K562 (cell line): Measurements from ENCODE around the gene ARHGAP42. TPM values are rescaled to one million over a fixed set of nuclear protein-coding genes. Genes with fewer than 3 reads are reported as not detected.

Experiments
- PTBP1 ChIP-seq: fragments of 200-400 bp; formaldehyde crosslinking; IDR thresholded peaks from 2 replicates; pipeline ENCODE4 v1.6.1; 2017; ENCODE audit warnings: low read depth, low read length
- ZNF224 ChIP-seq: sonication (generic); formaldehyde crosslinking; IDR thresholded peaks from 2 replicates; pipeline ENCODE4 v1.8.0; 2022; ENCODE audit warnings: mild to moderate bottlenecking, missing genetic modification reagents
- ZNF347 ChIP-seq: fragments of 450-650 bp; formaldehyde crosslinking; IDR thresholded peaks from 2 replicates; pipeline ENCODE4 v1.4.0; 2020; ENCODE audit warnings: low read depth, mild to moderate bottlenecking, moderate library complexity
- polyA plus RNA-seq, 8 experiments: library from polyadenylated mRNA; depleted of rRNA in 4 of 8; stranded (reverse) in 5 of 8; unstranded in 3 of 8; fragments of >200 nt; fragmentation: Nextera tagmentation in 2 of 8; fragmentation: Illumina TruSeq in 1 of 8; extraction: Ambion mirVana in 2 of 8; extraction: Trizol in 1 of 8; gene quantifications; 2 replicates each; pipeline versions ENCODE4 v1.2.1 to v1.2.3, GENCODE V29; 2011 to 2014; ENCODE audit warnings: inconsistent platforms in 1 of 8, missing spikeins in 1 of 8
- total RNA-seq, 7 experiments: library from RNA; depleted of rRNA in 6 of 7; stranded (reverse); fragments of >200 nt in 6 of 7; fragmentation: Illumina TruSeq in 2 of 7; extraction: Trizol in 2 of 7; gene quantifications; 2 replicates each; pipeline versions ENCODE4 v1.2.1 to v1.2.3, GENCODE V29; 2011 to 2021; ENCODE audit warnings: low replicate concordance in 1 of 7
- TF ChIP-seq, protein P1 (sequence below): fragments of 250-450 bp; sonication (Bioruptor Pico); IDR thresholded peaks from 2 replicates; pipeline ENCODE4 v1.4.0; 2020
- TF ChIP-seq, protein P2 (sequence below), 2 experiments: fragments of 450-650 bp; IDR thresholded peaks; 2 replicates each; pipeline ENCODE4 v1.6.1; 2016; ENCODE audit warnings: mild to moderate bottlenecking in 2 of 2, borderline replicate concordance in 1 of 2, low read depth in 1 of 2, moderate library complexity in 1 of 2

Gene ARHGAP42
- total and polyA plus RNA-seq, 9 of the 15 experiments (the other 6 are each of a cell fraction or from before 2014, with no cell fraction given) = 0.95 to 6.1 (median 2.4) TPM

DNA sequence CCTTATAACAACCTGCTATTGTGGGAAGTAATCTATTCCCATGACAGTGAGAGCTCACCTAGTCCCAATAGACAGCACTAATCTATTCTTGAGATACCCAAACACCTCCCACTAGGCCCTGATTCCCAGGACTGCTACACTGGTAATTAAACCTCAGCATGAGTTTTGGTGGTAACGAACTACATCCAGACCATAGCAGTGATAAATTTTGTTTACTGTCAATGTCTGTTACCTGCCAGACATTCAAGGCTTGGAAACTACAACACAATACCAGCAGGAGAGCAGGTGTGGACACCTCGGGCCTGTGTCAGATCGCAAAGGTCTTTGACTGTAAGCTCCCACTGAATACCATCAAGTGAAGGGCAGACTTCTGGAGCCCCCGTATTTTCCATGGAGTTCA is 187.1 kb downstream of the ARHGAP42 start (continued):
- TF ChIP-seq, protein P1, sequence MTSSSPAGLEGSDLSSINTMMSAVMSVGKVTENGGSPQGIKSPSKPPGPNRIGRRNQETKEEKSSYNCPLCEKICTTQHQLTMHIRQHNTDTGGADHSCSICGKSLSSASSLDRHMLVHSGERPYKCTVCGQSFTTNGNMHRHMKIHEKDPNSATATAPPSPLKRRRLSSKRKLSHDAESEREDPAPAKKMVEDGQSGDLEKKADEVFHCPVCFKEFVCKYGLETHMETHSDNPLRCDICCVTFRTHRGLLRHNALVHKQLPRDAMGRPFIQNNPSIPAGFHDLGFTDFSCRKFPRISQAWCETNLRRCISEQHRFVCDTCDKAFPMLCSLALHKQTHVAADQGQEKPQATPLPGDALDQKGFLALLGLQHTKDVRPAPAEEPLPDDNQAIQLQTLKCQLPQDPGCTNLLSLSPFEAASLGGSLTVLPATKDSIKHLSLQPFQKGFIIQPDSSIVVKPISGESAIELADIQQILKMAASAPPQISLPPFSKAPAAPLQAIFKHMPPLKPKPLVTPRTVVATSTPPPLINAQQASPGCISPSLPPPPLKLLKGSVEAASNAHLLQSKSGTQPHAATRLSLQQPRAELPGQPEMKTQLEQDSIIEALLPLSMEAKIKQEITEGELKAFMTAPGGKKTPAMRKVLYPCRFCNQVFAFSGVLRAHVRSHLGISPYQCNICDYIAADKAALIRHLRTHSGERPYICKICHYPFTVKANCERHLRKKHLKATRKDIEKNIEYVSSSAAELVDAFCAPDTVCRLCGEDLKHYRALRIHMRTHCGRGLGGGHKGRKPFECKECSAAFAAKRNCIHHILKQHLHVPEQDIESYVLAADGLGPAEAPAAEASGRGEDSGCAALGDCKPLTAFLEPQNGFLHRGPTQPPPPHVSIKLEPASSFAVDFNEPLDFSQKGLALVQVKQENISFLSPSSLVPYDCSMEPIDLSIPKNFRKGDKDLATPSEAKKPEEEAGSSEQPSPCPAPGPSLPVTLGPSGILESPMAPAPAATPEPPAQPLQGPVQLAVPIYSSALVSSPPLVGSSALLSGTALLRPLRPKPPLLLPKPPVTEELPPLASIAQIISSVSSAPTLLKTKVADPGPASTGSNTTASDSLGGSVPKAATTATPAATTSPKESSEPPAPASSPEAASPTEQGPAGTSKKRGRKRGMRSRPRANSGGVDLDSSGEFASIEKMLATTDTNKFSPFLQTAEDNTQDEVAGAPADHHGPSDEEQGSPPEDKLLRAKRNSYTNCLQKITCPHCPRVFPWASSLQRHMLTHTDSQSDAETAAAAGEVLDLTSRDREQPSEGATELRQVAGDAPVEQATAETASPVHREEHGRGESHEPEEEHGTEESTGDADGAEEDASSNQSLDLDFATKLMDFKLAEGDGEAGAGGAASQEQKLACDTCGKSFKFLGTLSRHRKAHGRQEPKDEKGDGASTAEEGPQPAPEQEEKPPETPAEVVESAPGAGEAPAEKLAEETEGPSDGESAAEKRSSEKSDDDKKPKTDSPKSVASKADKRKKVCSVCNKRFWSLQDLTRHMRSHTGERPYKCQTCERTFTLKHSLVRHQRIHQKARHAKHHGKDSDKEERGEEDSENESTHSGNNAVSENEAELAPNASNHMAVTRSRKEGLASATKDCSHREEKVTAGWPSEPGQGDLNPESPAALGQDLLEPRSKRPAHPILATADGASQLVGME (CRISPR knock-in tag) = no peak
- TF ChIP-seq ZNF224 (CRISPR knock-in tag) (no peak), ZNF347 (CRISPR knock-in tag) (no peak), PTBP1 (no peak)
- TF ChIP-seq, protein P2, sequence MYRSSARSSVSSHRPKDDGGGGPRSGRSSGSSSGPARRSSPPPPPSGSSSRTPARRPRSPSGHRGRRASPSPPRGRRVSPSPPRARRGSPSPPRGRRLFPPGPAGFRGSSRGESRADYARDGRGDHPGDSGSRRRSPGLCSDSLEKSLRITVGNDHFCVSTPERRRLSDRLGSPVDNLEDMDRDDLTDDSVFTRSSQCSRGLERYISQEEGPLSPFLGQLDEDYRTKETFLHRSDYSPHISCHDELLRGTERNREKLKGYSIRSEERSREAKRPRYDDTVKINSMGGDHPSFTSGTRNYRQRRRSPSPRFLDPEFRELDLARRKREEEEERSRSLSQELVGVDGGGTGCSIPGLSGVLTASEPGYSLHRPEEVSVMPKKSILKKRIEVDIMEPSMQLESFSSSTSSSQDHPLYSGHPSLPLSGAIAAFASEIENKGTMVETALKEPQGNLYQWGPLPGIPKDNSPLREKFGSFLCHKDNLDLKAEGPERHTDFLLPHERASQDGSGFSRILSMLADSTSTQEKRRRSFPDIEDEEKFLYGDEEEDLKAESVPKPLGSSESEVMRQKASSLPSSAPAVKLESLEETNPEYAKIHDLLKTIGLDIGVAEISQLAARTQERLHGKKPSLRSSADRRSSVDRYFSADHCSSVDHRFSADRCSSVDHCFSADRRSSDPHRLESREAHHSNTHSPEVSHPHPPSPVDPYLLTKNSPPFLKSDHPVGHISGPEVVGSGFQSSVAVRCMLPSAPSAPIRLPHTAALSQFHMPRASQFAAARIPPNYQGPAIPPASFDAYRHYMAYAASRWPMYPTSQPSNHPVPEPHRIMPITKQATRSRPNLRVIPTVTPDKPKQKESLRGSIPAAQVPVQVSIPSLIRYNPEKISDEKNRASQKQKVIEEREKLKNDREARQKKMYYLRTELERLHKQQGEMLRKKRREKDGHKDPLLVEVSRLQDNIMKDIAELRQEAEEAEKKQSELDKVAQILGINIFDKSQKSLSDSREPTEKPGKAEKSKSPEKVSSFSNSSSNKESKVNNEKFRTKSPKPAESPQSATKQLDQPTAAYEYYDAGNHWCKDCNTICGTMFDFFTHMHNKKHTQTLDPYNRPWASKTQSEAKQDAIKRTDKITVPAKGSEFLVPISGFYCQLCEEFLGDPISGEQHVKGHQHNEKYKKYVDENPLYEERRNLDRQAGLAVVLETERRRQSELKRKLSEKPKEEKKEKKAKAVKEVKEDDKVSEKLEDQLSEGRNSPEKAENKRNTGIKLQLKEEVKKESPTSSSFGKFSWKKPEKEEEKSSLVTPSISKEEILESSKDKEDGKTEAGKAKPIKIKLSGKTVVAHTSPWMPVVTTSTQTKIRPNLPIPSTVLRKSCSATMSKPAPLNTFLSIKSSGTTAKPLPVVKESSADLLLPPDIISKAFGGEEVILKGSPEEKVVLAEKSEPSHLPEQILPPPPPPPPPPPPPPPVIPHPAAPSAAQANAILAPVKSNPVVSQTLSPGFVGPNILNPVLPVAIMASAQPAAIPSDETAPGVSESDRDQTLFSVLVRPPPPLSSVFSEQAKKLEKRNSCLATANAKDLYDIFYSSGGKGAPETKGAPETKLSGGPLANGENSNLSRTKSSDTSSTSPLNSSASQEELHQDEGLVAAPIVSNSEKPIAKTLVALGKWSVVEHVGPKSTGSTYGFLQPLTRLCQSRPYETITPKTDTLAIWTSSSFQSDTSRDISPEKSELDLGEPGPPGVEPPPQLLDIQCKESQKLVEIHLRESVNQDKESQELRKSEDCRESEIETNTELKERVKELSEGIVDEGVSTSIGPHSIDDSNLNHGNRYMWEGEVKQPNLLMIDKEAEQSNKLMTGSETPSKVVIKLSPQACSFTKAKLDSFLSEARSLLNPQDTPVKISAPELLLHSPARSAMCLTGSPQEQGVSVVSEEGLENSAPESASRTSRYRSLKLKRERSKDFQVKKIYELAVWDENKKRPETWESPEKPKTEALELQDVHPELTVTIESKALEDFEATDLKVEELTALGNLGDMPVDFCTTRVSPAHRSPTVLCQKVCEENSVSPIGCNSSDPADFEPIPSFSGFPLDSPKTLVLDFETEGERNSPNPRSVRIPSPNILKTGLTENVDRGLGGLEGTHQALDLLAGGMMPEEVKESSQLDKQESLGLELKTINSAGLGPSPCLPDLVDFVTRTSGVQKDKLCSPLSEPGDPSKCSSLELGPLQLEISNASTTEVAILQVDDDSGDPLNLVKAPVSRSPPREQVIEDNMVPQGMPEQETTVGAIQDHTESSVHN (IDR thresholded peaks at IDR 0.05; ENCODE audit: borderline replicate concordance in 1 of 2, low read depth in 1 of 2) = no peak
